Adipocyte (in vitro differentiated cells): ENCODE measurements around the gene HSPBAP1.
"Not testable (repeated sequence)": the region's sequence is repeated elsewhere in the genome, so short reads cannot be mapped to it uniquely, and the experiment has no call there.

Experiments used
- DNase-seq: peaks from one replicate; pipeline ENCODE4 v3.0.0-alpha.2; 2015; ENCODE audit warnings: low read depth
- H3K27me3 ChIP-seq: replicated peaks from 2 replicates; pipeline ENCODE4 v1.7.0; 2013; ENCODE audit warnings: mild to moderate bottlenecking, low read length, moderate library complexity; ENCODE audit not compliant: control insufficient read depth, insufficient read depth
- H3K36me3 ChIP-seq: 2 replicates; pipeline ENCODE4 v1.7.0; 2013; ENCODE audit warnings: low read length, mild to moderate bottlenecking, moderate library complexity; ENCODE audit not compliant: control insufficient read depth, insufficient read depth, severe bottlenecking
- H3K4me1 ChIP-seq: 2 replicates; pipeline ENCODE4 v1.7.0; 2013; ENCODE audit warnings: mild to moderate bottlenecking, low read length, moderate library complexity; ENCODE audit not compliant: control insufficient read depth, insufficient read depth
- H3K4me3 ChIP-seq: 2 replicates; pipeline ENCODE4 v1.7.0; 2013; ENCODE audit warnings: mild to moderate bottlenecking, low read length, moderate library complexity
- H3K9ac ChIP-seq: 2 replicates; pipeline ENCODE4 v1.7.0; 2013; ENCODE audit warnings: mild to moderate bottlenecking, low read length, moderate library complexity
- H3K9me3 ChIP-seq: 2 replicates; pipeline ENCODE4 v1.7.0; 2013; ENCODE audit warnings: mild to moderate bottlenecking, low read length, moderate library complexity; ENCODE audit not compliant: control insufficient read depth

The HSPBAP1 gene

GRCh38 chr3:122728756-122729514 lies 64.7 kb downstream of the HSPBAP1 start:
- DNase-seq = no peak
- Histone ChIP-seq H3K4me1 (no peaks in the 10 kb centered on the region), H3K9me3 (no peaks in the 10 kb centered on the region), H3K9ac (no peak overlapping the region), H3K27me3 (no peaks in the 10 kb centered on the region), H3K4me3 (no peak overlapping the region), H3K36me3 (no peaks in the 10 kb centered on the region)

GRCh38 chr3:122728186-122728585 lies 65.4 kb downstream of the HSPBAP1 start:
- Histone ChIP-seq H3K27me3 (no peaks in the 10 kb centered on the region), H3K36me3 (no peaks in the 10 kb centered on the region), H3K9me3 (no peaks in the 10 kb centered on the region), H3K4me3 (no peak overlapping the region), H3K4me1 (no peaks in the 10 kb centered on the region), H3K9ac (no peak overlapping the region)
- DNase-seq = no peak

GRCh38 chr3:122727766-122728165 lies 65.9 kb downstream of the HSPBAP1 start:
- no peaks in the 10 kb centered on the region for H3K4me1 ChIP-seq
- H3K9me3 ChIP-seq = no peaks in the 10 kb centered on the region
- no peaks in the 10 kb centered on the region for H3K27me3 ChIP-seq
- no peak overlapping the region for H3K4me3 ChIP-seq
- no peak overlapping the region for H3K9ac ChIP-seq
- H3K36me3 ChIP-seq = no peaks in the 10 kb centered on the region
- no peak for DNase-seq

GRCh38 chr3:122727294-122727693 lies 66.3 kb downstream of the HSPBAP1 start:
- Histone ChIP-seq H3K36me3 (no peaks in the 10 kb centered on the region), H3K9ac (no peak overlapping the region), H3K27me3 (no peaks in the 10 kb centered on the region), H3K9me3 (no peaks in the 10 kb centered on the region), H3K4me1 (no peaks in the 10 kb centered on the region), H3K4me3 (no peak overlapping the region)
- no peak for DNase-seq

- Histone ChIP-seq H3K4me3 (no peak overlapping the region), H3K27me3 (no peaks in the 10 kb centered on the region), H3K9ac (no peak overlapping the region), H3K36me3 (peaks cover 5% of the 10 kb centered on the region), H3K4me1 (no peaks in the 10 kb centered on the region), H3K9me3 (no peaks in the 10 kb centered on the region)
- no peak for DNase-seq
Observed at GRCh38 chr3:122725106-122725505, 68.5 kb downstream of the HSPBAP1 start.

GRCh38 chr3:122719273-122719921 lies 74.2 kb downstream of the HSPBAP1 start:
- Histone ChIP-seq H3K36me3 (peaks cover 53% of the 10 kb centered on the region), H3K4me1 (no peaks in the 10 kb centered on the region), H3K9me3 (no peaks in the 10 kb centered on the region), H3K27me3 (no peaks in the 10 kb centered on the region), H3K9ac (no peak overlapping the region), H3K4me3 (no peak overlapping the region)
- DNase-seq = no peak

GRCh38 chr3:122716667-122717066 lies 77.0 kb downstream of the HSPBAP1 start:
- no peak for DNase-seq
- no peak overlapping the region for H3K9ac ChIP-seq
- H3K27me3 ChIP-seq = no peaks in the 10 kb centered on the region
- H3K4me3 ChIP-seq = no peak overlapping the region
- no peaks in the 10 kb centered on the region for H3K4me1 ChIP-seq
- H3K36me3 ChIP-seq = peaks cover 66% of the 10 kb centered on the region
- H3K9me3 ChIP-seq = no peaks in the 10 kb centered on the region

- DNase-seq = no peak
- Histone ChIP-seq H3K4me1 (no peaks in the 10 kb centered on the region), H3K27me3 (no peaks in the 10 kb centered on the region), H3K9me3 (no peaks in the 10 kb centered on the region), H3K9ac (no peak overlapping the region), H3K36me3 (peaks cover 61% of the 10 kb centered on the region), H3K4me3 (no peak overlapping the region)
Observed at GRCh38 chr3:122714273-122714672, 79.4 kb downstream of the HSPBAP1 start.

GRCh38 chr3:122710616-122711251 lies 82.9 kb downstream of the HSPBAP1 start:
- not testable (repeated sequence) for H3K4me1 ChIP-seq, DNase-seq, H3K9me3 ChIP-seq, H3K9ac ChIP-seq, H3K4me3 ChIP-seq, H3K27me3 ChIP-seq
- peaks cover 29% of the 10 kb centered on the region for H3K36me3 ChIP-seq

GRCh38 chr3:122705379-122705778 lies 88.3 kb downstream of the HSPBAP1 start:
- DNase-seq = no peak
- H3K4me1 ChIP-seq = no peaks in the 10 kb centered on the region
- no peaks in the 10 kb centered on the region for H3K27me3 ChIP-seq
- H3K9me3 ChIP-seq = no peaks in the 10 kb centered on the region
- H3K36me3 ChIP-seq = peaks cover 7% of the 10 kb centered on the region
- H3K4me3 ChIP-seq = no peak overlapping the region
- H3K9ac ChIP-seq = no peak overlapping the region

GRCh38 chr3:122700193-122700592 lies 93.4 kb downstream of the HSPBAP1 start:
- no peak overlapping the region for H3K4me3 ChIP-seq
- no peaks in the 10 kb centered on the region for H3K4me1 ChIP-seq
- no peak for DNase-seq
- no peaks in the 10 kb centered on the region for H3K9me3 ChIP-seq
- H3K36me3 ChIP-seq = peaks cover 25% of the 10 kb centered on the region
- H3K9ac ChIP-seq = no peak overlapping the region
- H3K27me3 ChIP-seq = no peaks in the 10 kb centered on the region
